Endodermal cell (in vitro differentiated cells): ENCODE data around the gene UNC5B. TPM values are rescaled to one million over a fixed set of nuclear protein-coding genes. Genes with fewer than 3 reads are reported as not detected.

Experiments used
- DNase-seq: peaks from one replicate; pipeline ENCODE4 v3.0.0-alpha.2; 2017
- H3K27ac ChIP-seq: 2 replicates; pipeline ENCODE4 v1.5.1; 2013; ENCODE audit warnings: mild to moderate bottlenecking, low read depth, low read length, moderate library complexity
- H3K27me3 ChIP-seq: 2 replicates; pipeline ENCODE4 v1.6.1; 2013; ENCODE audit warnings: mild to moderate bottlenecking, low read length, moderate library complexity; ENCODE audit not compliant: insufficient read depth, control insufficient read depth, poor library complexity, severe bottlenecking
- H3K36me3 ChIP-seq: 2 replicates; pipeline ENCODE4 v1.7.0; 2013; ENCODE audit warnings: mild to moderate bottlenecking, low read length, moderate library complexity; ENCODE audit not compliant: control insufficient read depth, insufficient read depth
- H3K4me1 ChIP-seq: one replicate; pipeline ENCODE4 v1.7.0; 2013; ENCODE audit warnings: low read length; ENCODE audit not compliant: control insufficient read depth, insufficient read depth
- H3K4me3 ChIP-seq: 2 replicates; pipeline ENCODE4 v1.5.1; 2013; ENCODE audit warnings: mild to moderate bottlenecking, low read length, moderate library complexity
- H3K9ac ChIP-seq: 2 replicates; pipeline ENCODE4 v1.6.1; 2013; ENCODE audit warnings: mild to moderate bottlenecking, low read length, moderate library complexity; ENCODE audit not compliant: poor library complexity, severe bottlenecking; ENCODE audit errors: extremely low read depth
- H3K9me3 ChIP-seq: 2 replicates; pipeline ENCODE4 v1.6.1; 2013; ENCODE audit warnings: mild to moderate bottlenecking, low read length, moderate library complexity; ENCODE audit not compliant: control insufficient read depth
- H3K27ac Mint-ChIP-seq: 2 replicates; pipeline ENCODE4 v1.8.0; 2020; ENCODE audit warnings: mixed read lengths
- H3K27me3 Mint-ChIP-seq: 2 replicates; pipeline ENCODE4 v1.8.0; 2021; ENCODE audit warnings: mild to moderate bottlenecking, mixed read lengths; ENCODE audit not compliant: insufficient read depth
- H3K36me3 Mint-ChIP-seq: 2 replicates; pipeline ENCODE4 v1.8.0; 2020; ENCODE audit warnings: low read depth, mixed read lengths
- H3K4me1 Mint-ChIP-seq: 2 replicates; pipeline ENCODE4 v1.8.0; 2020; ENCODE audit warnings: mixed read lengths
- H3K4me3 Mint-ChIP-seq: 2 replicates; pipeline ENCODE4 v1.8.0; 2020; ENCODE audit warnings: mild to moderate bottlenecking, moderate library complexity, mixed read lengths
- H3K9me3 Mint-ChIP-seq: 2 replicates; pipeline ENCODE4 v1.8.0; 2020; ENCODE audit warnings: mild to moderate bottlenecking, mixed read lengths
- WGBS, 2 experiments: methylation state at CpG; one replicate each; pipeline versions ENCODE4 v1.1.5 to v1.1.7; 2013; ENCODE audit warnings: missing lambda C conversion rate in 2 of 2, mixed read lengths in 1 of 2; ENCODE audit not compliant: insufficient coverage in 1 of 2, insufficient read length in 1 of 2; 5-methylcytosine and 5-hydroxymethylcytosine counted together
- total RNA-seq, 2 donors: library from RNA; stranded (reverse); fragmentation: NEBNext Ultra II Directional in 1 of 2; extraction: Animal tissue kit (Norgen Biotek cat#: 25700) in 1 of 2; gene quantifications; 2 replicates in 1 of 2; 3 replicates in 1 of 2; pipeline ENCODE4 v1.2.1, GENCODE V29; 2021
- TF ChIP-seq, protein P1 (sequence below): fragments of 200-600 bp; sonication (generic); conservative IDR thresholded peaks from 2 replicates; pipeline ENCODE4 v1.5.0; 2021; ENCODE audit warnings: antibody characterized with exemption, mild to moderate bottlenecking

UNC5B gene
- total RNA-seq, 2 donors from 2014 or later, result 9.7 to 14.5 TPM

DNA sequence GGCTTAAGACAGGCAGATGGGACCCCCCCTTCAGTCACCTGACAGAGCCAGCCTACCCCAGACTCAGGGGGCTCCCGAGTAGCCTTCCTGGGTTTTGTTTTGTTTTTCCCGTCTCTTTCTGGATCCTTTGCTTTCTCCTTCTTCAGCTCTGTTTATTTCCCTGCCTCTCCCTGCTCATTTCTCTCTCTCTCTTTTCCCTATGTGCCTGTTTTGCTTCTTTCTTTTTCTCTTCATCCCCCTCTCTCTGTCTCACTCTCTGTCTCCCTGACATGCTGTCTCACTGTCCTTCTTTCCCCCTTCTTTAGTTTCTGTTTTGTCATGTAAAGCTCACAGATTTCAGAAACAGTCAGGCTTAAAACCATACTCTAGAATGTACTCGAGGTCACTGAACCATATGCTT, 68.5 kb downstream of the UNC5B start:
- H3K4me3 ChIP-seq, result no peak overlapping the region
- H3K27me3 ChIP-seq, result no peaks in the 10 kb centered on the region
- WGBS, 2 experiments, result 40 to 52% methylated on average over 2 to 3 of the region's 3 CpGs
- H3K27me3 Mint-ChIP-seq, result no peaks in the 10 kb centered on the region
- H3K4me3 Mint-ChIP-seq, result no peak overlapping the region
- no peaks in the 10 kb centered on the region for H3K36me3 ChIP-seq
- peaks cover 3% of the 10 kb centered on the region for H3K36me3 Mint-ChIP-seq
- H3K27ac Mint-ChIP-seq, result no peak overlapping the region
- TF ChIP-seq, protein P1, sequence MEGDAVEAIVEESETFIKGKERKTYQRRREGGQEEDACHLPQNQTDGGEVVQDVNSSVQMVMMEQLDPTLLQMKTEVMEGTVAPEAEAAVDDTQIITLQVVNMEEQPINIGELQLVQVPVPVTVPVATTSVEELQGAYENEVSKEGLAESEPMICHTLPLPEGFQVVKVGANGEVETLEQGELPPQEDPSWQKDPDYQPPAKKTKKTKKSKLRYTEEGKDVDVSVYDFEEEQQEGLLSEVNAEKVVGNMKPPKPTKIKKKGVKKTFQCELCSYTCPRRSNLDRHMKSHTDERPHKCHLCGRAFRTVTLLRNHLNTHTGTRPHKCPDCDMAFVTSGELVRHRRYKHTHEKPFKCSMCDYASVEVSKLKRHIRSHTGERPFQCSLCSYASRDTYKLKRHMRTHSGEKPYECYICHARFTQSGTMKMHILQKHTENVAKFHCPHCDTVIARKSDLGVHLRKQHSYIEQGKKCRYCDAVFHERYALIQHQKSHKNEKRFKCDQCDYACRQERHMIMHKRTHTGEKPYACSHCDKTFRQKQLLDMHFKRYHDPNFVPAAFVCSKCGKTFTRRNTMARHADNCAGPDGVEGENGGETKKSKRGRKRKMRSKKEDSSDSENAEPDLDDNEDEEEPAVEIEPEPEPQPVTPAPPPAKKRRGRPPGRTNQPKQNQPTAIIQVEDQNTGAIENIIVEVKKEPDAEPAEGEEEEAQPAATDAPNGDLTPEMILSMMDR, result no peak
- H3K9me3 Mint-ChIP-seq, result no peaks in the 10 kb centered on the region
- H3K4me1 Mint-ChIP-seq, result peaks cover 18% of the 10 kb centered on the region
- no peak overlapping the region for H3K9ac ChIP-seq
- H3K27ac ChIP-seq, result no peak overlapping the region
- DNase-seq, result no peak
- H3K9me3 ChIP-seq, result no peaks in the 10 kb centered on the region
- peaks cover 16% of the 10 kb centered on the region for H3K4me1 ChIP-seq

DNA sequence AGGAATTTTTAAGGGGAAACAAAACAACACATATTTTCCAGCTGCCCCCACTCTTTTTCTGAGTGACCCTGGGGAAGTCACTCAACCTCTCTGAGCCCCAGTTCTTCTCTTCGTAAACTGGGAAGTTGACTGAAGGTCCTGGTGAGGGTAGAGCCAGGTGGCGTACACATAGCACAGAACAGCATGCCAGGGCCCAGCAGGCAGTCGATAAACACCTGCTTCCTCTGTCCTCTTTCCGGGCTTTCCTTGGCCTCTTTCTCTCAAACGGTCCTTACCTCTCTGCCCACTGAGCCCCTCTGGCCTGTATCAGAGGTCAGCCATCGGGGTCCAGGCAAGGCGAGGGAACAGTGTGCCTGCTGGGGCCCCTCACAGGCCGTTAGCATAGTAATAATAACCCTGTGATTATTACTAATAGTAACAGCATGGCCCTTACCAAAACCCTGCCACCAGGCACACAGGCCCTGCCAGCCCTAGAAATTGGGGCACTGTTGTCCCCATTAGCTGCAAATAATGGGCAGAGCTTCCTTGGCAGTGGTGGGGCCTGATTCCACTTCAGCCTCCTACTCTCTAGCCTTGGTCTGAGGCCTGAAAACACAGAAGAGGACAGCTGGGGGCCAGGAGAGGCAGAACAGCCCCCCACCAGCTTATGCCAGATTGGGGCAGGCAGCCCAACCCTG, 69.4 kb downstream of the UNC5B start:
- no peak overlapping the region for H3K4me3 Mint-ChIP-seq
- no peaks in the 10 kb centered on the region for H3K9me3 ChIP-seq
- no peak overlapping the region for H3K27ac ChIP-seq
- no peak overlapping the region for H3K9ac ChIP-seq
- H3K4me1 ChIP-seq, result peaks cover 25% of the 10 kb centered on the region
- peaks cover 26% of the 10 kb centered on the region for H3K4me1 Mint-ChIP-seq
- no peaks in the 10 kb centered on the region for H3K27me3 ChIP-seq
- TF ChIP-seq, protein P1, result no peak
- DNase-seq, result no peak
- no peak overlapping the region for H3K27ac Mint-ChIP-seq
- 89 to 92% methylated on average over 4 to 8 of the region's 8 CpGs for WGBS, 2 experiments
- H3K36me3 Mint-ChIP-seq, result peaks cover 3% of the 10 kb centered on the region
- no peaks in the 10 kb centered on the region for H3K36me3 ChIP-seq
- no peaks in the 10 kb centered on the region for H3K27me3 Mint-ChIP-seq
- H3K4me3 ChIP-seq, result no peak overlapping the region
- H3K9me3 Mint-ChIP-seq, result no peaks in the 10 kb centered on the region

DNA sequence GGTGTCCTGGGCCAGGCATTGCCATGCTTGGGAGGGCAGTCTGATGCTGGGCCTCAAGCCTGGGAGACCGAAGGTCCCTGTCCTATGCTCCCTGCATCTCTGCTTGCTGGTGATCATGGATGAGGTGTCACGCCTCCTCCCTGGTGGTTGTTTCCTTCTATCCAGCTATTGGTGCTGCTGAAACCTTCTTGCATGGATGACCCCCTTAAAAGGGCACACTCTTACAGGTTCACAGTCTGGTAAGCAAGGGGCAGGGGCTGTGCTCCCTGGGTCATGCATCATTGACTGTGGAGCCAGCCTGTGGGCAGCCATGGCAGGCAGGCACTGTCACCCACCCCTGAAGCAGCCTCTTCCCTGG, 69.9 kb downstream of the UNC5B start:
- no peaks in the 10 kb centered on the region for H3K9me3 Mint-ChIP-seq
- 94 to 95% methylated on average over 2 of the region's 2 CpGs for WGBS, 2 experiments
- peaks cover 26% of the 10 kb centered on the region for H3K4me1 Mint-ChIP-seq
- Histone ChIP-seq H3K27ac (no peak overlapping the region), H3K9ac (no peak overlapping the region), H3K9me3 (no peaks in the 10 kb centered on the region), H3K27me3 (no peaks in the 10 kb centered on the region), H3K36me3 (no peaks in the 10 kb centered on the region), H3K4me3 (no peak overlapping the region), H3K4me1 (peaks cover 25% of the 10 kb centered on the region)
- no peak for DNase-seq
- H3K36me3 Mint-ChIP-seq, result peaks cover 3% of the 10 kb centered on the region
- TF ChIP-seq, protein P1, result no peak
- H3K27me3 Mint-ChIP-seq, result no peaks in the 10 kb centered on the region
- no peak overlapping the region for H3K4me3 Mint-ChIP-seq
- no peak overlapping the region for H3K27ac Mint-ChIP-seq
